B cell (primary cell): ENCODE measurements around the gene UXT.

Experiments used
- CTCF ChIP-seq: fragments of 200-600 bp; IDR thresholded peaks from one replicate; pipeline ENCODE4 v1.8.0; 2022; ENCODE audit warnings: antibody characterized with exemption, mild to moderate bottlenecking
- EZH2 ChIP-seq: IDR thresholded peaks from 2 replicates; pipeline ENCODE4 v1.6.1; 2012; ENCODE audit warnings: borderline replicate concordance, low read depth, mild to moderate bottlenecking, moderate library complexity, low read length; ENCODE audit not compliant: insufficient read depth, poor library complexity, severe bottlenecking

- no peak for TF ChIP-seq CTCF
- TF ChIP-seq EZH2 = no peak
These were observed 46.6 kb downstream of the UXT start for GRCh38 chrX:47612418-47612817.
